Measurements from ENCODE around the gene DNAJB6. TPM values are rescaled to one million over a fixed set of nuclear protein-coding genes. Genes with fewer than 3 reads are reported as not detected.

Gene DNAJB6
- total and polyA plus RNA-seq, 2 of the 4 experiments (the other 2 are of a cell fraction) = 93.4 to 165 TPM

GRCh38 chr7:157291404-157292080, 45.3 kb upstream of the DNAJB6 start:
- H3K4ac ChIP-seq (ENCODE audit: low read depth, low read length) = no peak overlapping the region
- no peak overlapping the region for H2BK15ac ChIP-seq (ENCODE audit: low read depth, low read length)
- TF ChIP-seq CTCF (conservative IDR thresholded peaks at IDR 0.05; ENCODE audit: low read depth, low read length) = no peak
- TF ChIP-seq RCOR1 (IDR thresholded peaks at IDR 0.05; ENCODE audit: insufficient replicate concordance, low read length) = no peak
- TF ChIP-seq SMC3 (IDR thresholded peaks at IDR 0.05; ENCODE audit: low read depth, low read length) = no peak
- no peak for TF ChIP-seq BHLHE40 (IDR thresholded peaks at IDR 0.05; ENCODE audit: low read depth, low read length)
- TF ChIP-seq MXI1 (IDR thresholded peaks at IDR 0.05; ENCODE audit: borderline replicate concordance, low read depth, low read length) = no peak
- TF ChIP-seq ELK1 (IDR thresholded peaks at IDR 0.05; ENCODE audit: borderline replicate concordance, low read depth, low read length) = no peak
- TF ChIP-seq NFE2L2 (IDR thresholded peaks at IDR 0.05; ENCODE audit: low read depth, low read length) = no peak
- no peak for TF ChIP-seq FOS (IDR thresholded peaks at IDR 0.05; ENCODE audit: low read depth, low read length)
- TF ChIP-seq MAZ (IDR thresholded peaks at IDR 0.05; ENCODE audit: borderline replicate concordance, low read depth, low read length) = no peak
- no peak for TF ChIP-seq POLR2A (IDR thresholded peaks at IDR 0.05; ENCODE audit: low read depth, low read length)
- TF ChIP-seq MAFK (IDR thresholded peaks at IDR 0.05; ENCODE audit: low read depth, low read length) = no peak
- no peak for TF ChIP-seq CEBPB (IDR thresholded peaks at IDR 0.05; ENCODE audit: low read depth, low read length)
- TF ChIP-seq RFX5 (IDR thresholded peaks at IDR 0.05; ENCODE audit: low read depth, low read length) = no peak
- TF ChIP-seq RAD21 (IDR thresholded peaks at IDR 0.05; ENCODE audit: low read length) = no peak
- H3K9me3 ChIP-seq (ENCODE audit: control insufficient read depth, insufficient read depth, low read length) = peaks cover 3% of the 10 kb centered on the region
- H3K23ac ChIP-seq (ENCODE audit: low read depth, low read length) = no peak overlapping the region
- H3K36me3 ChIP-seq (ENCODE audit: control insufficient read depth, insufficient read depth, low read length) = no peaks in the 10 kb centered on the region
- no peak overlapping the region for H2BK20ac ChIP-seq (ENCODE audit: low read depth, low read length)
- H3K9me1 ChIP-seq (ENCODE audit: insufficient read depth, low read length) = no peaks in the 10 kb centered on the region
- H3K14ac ChIP-seq (replicated peaks; ENCODE audit: low read depth, low read length) = no peak overlapping the region
- POLR2A ChIA-PET (ENCODE audit: unreplicated experiment) = no interaction called here
- CTCF ChIA-PET = no interaction called here
- no peak overlapping the region for H2AK5ac ChIP-seq (ENCODE audit: low read depth, low read length)
- intact Hi-C loops (cut with micrococcal nuclease) (no loop called here), dilution Hi-C loops (cut with HindIII; ENCODE audit: low sequenced_read_pairs, unreplicated experiment) (no loop called here), in situ Hi-C loops (cut with MboI; ENCODE audit: low sequenced_read_pairs) (no loop called here)
- no peaks in the 10 kb centered on the region; the same call in 1 of the 2 replicates for H3K27me3 ChIP-seq (ENCODE audit: control insufficient read depth, insufficient read depth, low read length)
- no peak overlapping the region for H3K27ac ChIP-seq (ENCODE audit: insufficient read depth, low read length)
- ATAC-seq (ENCODE audit: low read depth) (no peak), DNase-seq (no peak)
- H2AFZ ChIP-seq (replicated peaks; ENCODE audit: low read length, poor library complexity) = no peak overlapping the region
- no peaks in the 10 kb centered on the region for H3K4me1 ChIP-seq (ENCODE audit: control insufficient read depth, insufficient read depth, low read length)
- no peak overlapping the region for H4K5ac ChIP-seq (ENCODE audit: low read depth, low read length)
- no peak overlapping the region for H3K4me2 ChIP-seq (ENCODE audit: low read depth, low read length)
- H3K56ac ChIP-seq (ENCODE audit: extremely low read depth, insufficient read depth, low read length) = no peak overlapping the region
- no TSS peak for BruUV-seq (replicated peaks)
- H3K9ac ChIP-seq (ENCODE audit: low read depth, low read length) = no peak overlapping the region
- no peaks in the 10 kb centered on the region for H4K20me1 ChIP-seq (ENCODE audit: insufficient read depth, low read length)
- H2BK120ac ChIP-seq (ENCODE audit: low read depth, low read length) = no peak overlapping the region
- H3K18ac ChIP-seq (ENCODE audit: low read depth, low read length) = no peak overlapping the region
- 76% methylated on average over 12 of the region's 29 CpGs; no CpG with 5 or more reads in 1 of the 2 experiments for WGBS, 2 experiments (ENCODE audit: extremely low coverage in 2 of 2, insufficient read length in 1 of 2)
- H4K8ac ChIP-seq (ENCODE audit: low read depth in 2 of 2, low read length in 2 of 2) = no peak overlapping the region
- no peak overlapping the region for H4K91ac ChIP-seq (ENCODE audit: insufficient read depth, low read depth, low read length)
- no peaks in the 10 kb centered on the region for H3K79me1 ChIP-seq (ENCODE audit: low read depth in 1 of 2, low read length in 2 of 2)
- no peak overlapping the region for H2AK9ac ChIP-seq (replicated peaks; ENCODE audit: low read depth, low read length, poor library complexity)
- no peak overlapping the region for H3K4me3 ChIP-seq (ENCODE audit: insufficient read depth, low read depth, low read length)
- H2BK5ac ChIP-seq (ENCODE audit: low read depth, low read length, poor library complexity, severe bottlenecking) = no peak overlapping the region

Data from IMR-90 (cell line).